PC-9 (cell line): ENCODE measurements around the gene FCMR. TPM values are rescaled to one million over a fixed set of nuclear protein-coding genes. Genes with fewer than 3 reads are reported as not detected.

ENCODE experiments used
- BruUV-seq: library from RNA; stranded (reverse); fragments of 400-500 nt; replicated peaks from 2 replicates; lab custom pipeline; 2021; lab: Mats Ljungman, UMichigan
- CTCF ChIA-PET: fragments of 300-600 bp; sonication (Branson Sonifier 250); formaldehyde crosslinking; loops from one replicate; lab custom pipeline; 2022; ENCODE audit warnings: antibody characterized with exemption; lab: Charles Lee
- POLR2A ChIA-PET: fragments of 300-600 bp; sonication (Branson Sonifier 250); formaldehyde crosslinking; loops from one replicate; lab custom pipeline; 2022; ENCODE audit warnings: antibody characterized with exemption; ENCODE audit not compliant: unreplicated experiment; lab: Charles Lee
- DNase-seq, 2 experiments: peaks; one replicate each; pipeline versions ENCODE4 v3.0.0 to v3.0.0-alpha.2; 2015 to 2022; ENCODE audit warnings: mixed read lengths in 1 of 2
- H2AFZ ChIP-seq: fragments of 200-600 bp; sonication (generic); 2 replicates; pipeline ENCODE4 v1.8.1; 2017; ENCODE audit warnings: antibody characterized with exemption
- H3F3A ChIP-seq: fragments of 200-600 bp; sonication (generic); 2 replicates; pipeline ENCODE4 v1.8.1; 2017; ENCODE audit warnings: antibody characterized with exemption, mild to moderate bottlenecking, low read depth; ENCODE audit not compliant: insufficient read depth
- H3K27ac ChIP-seq: fragments of 200-600 bp; sonication (generic); 2 replicates; pipeline ENCODE4 v1.6.1; 2016; ENCODE audit warnings: mixed run types
- H3K27me3 ChIP-seq: fragments of 200-600 bp; sonication (generic); 2 replicates; pipeline ENCODE4 v1.6.1; 2016; ENCODE audit warnings: low read depth, mixed run types; ENCODE audit not compliant: insufficient read depth
- H3K36me3 ChIP-seq: fragments of 200-600 bp; sonication (generic); 2 replicates; pipeline ENCODE4 v1.6.1; 2016; ENCODE audit warnings: low read depth, mixed run types
- H3K4me1 ChIP-seq: fragments of 200-600 bp; sonication (generic); replicated peaks from 2 replicates; pipeline ENCODE4 v1.6.1; 2016; ENCODE audit warnings: mixed run types; ENCODE audit not compliant: insufficient read depth
- H3K4me2 ChIP-seq: fragments of 200-600 bp; sonication (generic); 2 replicates; pipeline ENCODE4 v1.6.1; 2017; ENCODE audit warnings: mixed run types
- H3K4me3 ChIP-seq: fragments of 200-600 bp; sonication (generic); 2 replicates; pipeline ENCODE4 v1.6.1; 2016; ENCODE audit warnings: mixed run types
- H3K79me2 ChIP-seq: fragments of 200-600 bp; sonication (generic); 2 replicates; pipeline ENCODE4 v1.6.1; 2017; ENCODE audit warnings: low read depth, mixed run types
- H3K9me2 ChIP-seq: fragments of 200-600 bp; sonication (generic); 2 replicates; pipeline ENCODE4 v1.8.1; 2017; ENCODE audit warnings: mild to moderate bottlenecking; ENCODE audit not compliant: insufficient read depth
- H3K9me3 ChIP-seq: fragments of 200-600 bp; sonication (generic); 2 replicates; pipeline ENCODE4 v1.8.1; 2016; ENCODE audit warnings: low read depth; ENCODE audit not compliant: insufficient read depth
- H4K20me1 ChIP-seq: fragments of 200-600 bp; sonication (generic); 2 replicates; pipeline ENCODE4 v1.8.1; 2017; ENCODE audit not compliant: insufficient read depth
- EZH2 ChIP-seq: fragments of 200-600 bp; sonication (generic); IDR thresholded peaks from 2 replicates; pipeline ENCODE4 v1.8.0; 2017; ENCODE audit warnings: antibody characterized with exemption, low read depth
- intact Hi-C: fragments of 100-400 bp; cut with micrococcal nuclease; formaldehyde crosslinking; loops from one replicate; pipeline ENCODE4 v1.10.0; 2022; ENCODE audit not compliant: unreplicated experiment
- total RNA-seq: library from RNA; stranded (reverse); gene quantifications from 2 replicates; pipeline ENCODE4 v1.2.3, GENCODE V29; 2021
- TF ChIP-seq, protein P1 (sequence below): fragments of 200-600 bp; sonication (generic); conservative IDR thresholded peaks from 2 replicates; pipeline ENCODE4 v1.6.1; 2017; ENCODE audit warnings: mixed run types, antibody characterized with exemption, mild to moderate bottlenecking, moderate library complexity

Gene FCMR
- total RNA-seq, 1 experiment from 2014 or later, result 1.2 TPM

DNA sequence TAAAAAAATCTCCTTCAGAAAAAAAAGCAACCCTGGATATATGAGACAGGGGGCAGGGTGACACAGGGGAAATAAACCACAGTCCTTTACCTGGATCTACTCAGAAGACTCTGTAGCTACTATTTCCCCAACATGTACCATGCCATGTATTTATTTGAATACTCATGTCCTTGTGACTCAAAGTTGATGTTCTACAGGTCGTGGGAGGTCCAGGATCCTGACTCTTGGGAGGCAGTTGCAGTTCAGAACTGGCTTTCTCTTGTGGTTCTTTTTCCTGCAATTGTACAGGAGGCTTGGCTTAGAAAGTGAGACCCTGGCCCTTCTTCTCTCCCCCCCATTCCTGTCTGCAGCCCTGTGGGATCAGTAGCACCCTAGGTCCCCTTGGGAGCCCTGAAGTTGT is 30.3 kb downstream of the FCMR start:
- intact Hi-C loops, result no loop called here
- TF ChIP-seq, protein P1, sequence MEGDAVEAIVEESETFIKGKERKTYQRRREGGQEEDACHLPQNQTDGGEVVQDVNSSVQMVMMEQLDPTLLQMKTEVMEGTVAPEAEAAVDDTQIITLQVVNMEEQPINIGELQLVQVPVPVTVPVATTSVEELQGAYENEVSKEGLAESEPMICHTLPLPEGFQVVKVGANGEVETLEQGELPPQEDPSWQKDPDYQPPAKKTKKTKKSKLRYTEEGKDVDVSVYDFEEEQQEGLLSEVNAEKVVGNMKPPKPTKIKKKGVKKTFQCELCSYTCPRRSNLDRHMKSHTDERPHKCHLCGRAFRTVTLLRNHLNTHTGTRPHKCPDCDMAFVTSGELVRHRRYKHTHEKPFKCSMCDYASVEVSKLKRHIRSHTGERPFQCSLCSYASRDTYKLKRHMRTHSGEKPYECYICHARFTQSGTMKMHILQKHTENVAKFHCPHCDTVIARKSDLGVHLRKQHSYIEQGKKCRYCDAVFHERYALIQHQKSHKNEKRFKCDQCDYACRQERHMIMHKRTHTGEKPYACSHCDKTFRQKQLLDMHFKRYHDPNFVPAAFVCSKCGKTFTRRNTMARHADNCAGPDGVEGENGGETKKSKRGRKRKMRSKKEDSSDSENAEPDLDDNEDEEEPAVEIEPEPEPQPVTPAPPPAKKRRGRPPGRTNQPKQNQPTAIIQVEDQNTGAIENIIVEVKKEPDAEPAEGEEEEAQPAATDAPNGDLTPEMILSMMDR, result no peak
- no peak for TF ChIP-seq EZH2
- CTCF ChIA-PET, result no interaction called here
- Histone ChIP-seq H3K36me3 (no peaks in the 10 kb centered on the region), H2AFZ (no peak overlapping the region), H3K4me3 (no peak overlapping the region), H3K4me1 (peaks cover 22% of the 10 kb centered on the region), H3K27ac (no peak overlapping the region), H3K79me2 (no peaks in the 10 kb centered on the region), H4K20me1 (no peaks in the 10 kb centered on the region), H3K9me2 (no peaks in the 10 kb centered on the region), H3K27me3 (no peaks in the 10 kb centered on the region), H3K9me3 (no peaks in the 10 kb centered on the region), H3K4me2 (no peak overlapping the region), H3F3A (peaks cover 15% of the 10 kb centered on the region; the same call in 1 of the 2 replicates)
- POLR2A ChIA-PET, result no interaction called here
- no peak for DNase-seq
- BruUV-seq, result no TSS peak

DNA sequence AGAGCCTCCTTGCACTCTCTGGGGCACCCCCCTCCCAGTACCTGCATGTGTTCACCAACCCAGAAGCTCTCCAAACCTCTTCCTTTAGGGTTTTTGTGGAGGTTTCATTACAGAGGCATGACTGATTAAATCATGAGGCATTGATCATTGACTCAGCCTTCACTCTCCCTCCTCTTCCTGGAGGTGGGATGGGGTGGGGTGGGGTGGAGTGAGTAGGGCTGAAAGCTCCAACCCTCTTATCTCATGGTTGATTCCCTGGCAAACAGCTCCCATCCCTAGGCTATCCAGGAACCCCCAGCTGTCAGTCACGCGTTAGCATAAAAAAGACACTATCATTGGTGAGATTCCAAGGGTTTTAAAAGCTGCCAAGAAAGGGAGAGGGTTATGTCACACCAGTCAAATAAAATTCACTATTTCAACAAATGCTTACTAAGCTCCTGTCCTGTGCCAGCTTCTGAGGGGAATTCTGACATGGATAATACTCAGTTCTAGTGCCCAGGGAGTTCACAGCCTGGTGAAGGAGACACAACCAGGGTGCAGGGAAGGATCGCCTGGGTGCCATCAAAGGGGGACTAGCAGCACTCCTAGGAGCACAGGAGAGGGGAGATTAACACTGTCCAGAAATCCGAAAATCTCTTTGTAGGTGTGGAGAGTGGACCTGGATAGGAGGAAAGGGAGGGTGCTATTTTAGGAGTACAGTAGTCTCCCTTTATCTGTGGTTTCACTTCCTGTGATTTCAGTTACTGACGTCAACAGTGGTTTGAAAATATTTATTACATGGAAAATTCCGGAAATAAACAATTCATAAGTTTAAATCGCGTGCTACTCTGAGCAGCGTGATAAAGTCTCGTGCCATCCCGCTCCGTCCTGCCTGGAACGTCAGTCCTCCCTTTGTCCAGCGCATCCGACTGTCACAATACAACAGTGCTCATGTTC is 31.3 kb downstream of the FCMR start:
- H3K9me2 ChIP-seq, result no peaks in the 10 kb centered on the region
- no peak overlapping the region for H3K4me3 ChIP-seq
- ChIA-PET CTCF (no interaction called here), POLR2A (no interaction called here)
- no peak overlapping the region for H3K27ac ChIP-seq
- H3K9me3 ChIP-seq, result no peaks in the 10 kb centered on the region
- H3K4me2 ChIP-seq, result no peak overlapping the region
- no peaks in the 10 kb centered on the region for H3K79me2 ChIP-seq
- intact Hi-C loops, result no loop called here
- no peaks in the 10 kb centered on the region for H3K36me3 ChIP-seq
- DNase-seq, result no peak
- H3K4me1 ChIP-seq, result peaks cover 12% of the 10 kb centered on the region
- no peak overlapping the region for H2AFZ ChIP-seq
- peaks cover 6% of the 10 kb centered on the region; the same call in 1 of the 2 replicates for H3F3A ChIP-seq
- TF ChIP-seq EZH2, result no peak
- TF ChIP-seq, protein P1, result no peak
- no peaks in the 10 kb centered on the region for H4K20me1 ChIP-seq
- no TSS peak for BruUV-seq
- no peaks in the 10 kb centered on the region for H3K27me3 ChIP-seq

DNA sequence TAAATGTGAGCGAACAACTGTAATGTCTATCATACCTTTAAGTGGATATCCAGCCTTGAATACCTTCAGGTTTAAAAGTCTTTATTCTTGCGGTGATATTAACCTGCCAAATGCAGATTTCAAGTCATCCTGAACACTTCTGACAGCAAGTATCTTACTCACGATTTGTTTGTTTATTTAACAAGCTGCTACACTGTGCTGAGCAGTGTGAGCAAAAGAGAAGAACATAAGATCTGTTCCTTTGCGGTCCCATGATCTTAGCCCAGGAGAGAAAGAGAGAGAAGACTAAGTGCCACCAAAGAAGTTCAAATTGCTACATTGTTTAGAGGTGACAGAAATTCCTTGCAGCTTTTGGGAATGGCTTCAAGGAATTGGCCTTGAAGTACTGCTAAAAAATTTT is 34.0 kb downstream of the FCMR start:
- H3K27ac ChIP-seq, result no peak overlapping the region

More for the DNA sequence above, 34.0 kb downstream of the FCMR start:
- CTCF ChIA-PET, result no interaction called here
- no peak overlapping the region for H3K4me2 ChIP-seq
- H3K9me2 ChIP-seq, result no peaks in the 10 kb centered on the region
- POLR2A ChIA-PET, result no interaction called here
- no peaks in the 10 kb centered on the region for H3K27me3 ChIP-seq
- H2AFZ ChIP-seq, result no peak overlapping the region
- DNase-seq, result no peak
- intact Hi-C loops, result no loop called here
- H3F3A ChIP-seq, result no peaks in the 10 kb centered on the region
- H3K4me1 ChIP-seq, result no peaks in the 10 kb centered on the region
- TF ChIP-seq EZH2, result no peak
- TF ChIP-seq, protein P1, result no peak
- H3K4me3 ChIP-seq, result no peak overlapping the region
- no peaks in the 10 kb centered on the region for H3K9me3 ChIP-seq
- no peaks in the 10 kb centered on the region for H4K20me1 ChIP-seq
- H3K79me2 ChIP-seq, result no peaks in the 10 kb centered on the region
- BruUV-seq, result no TSS peak
- H3K36me3 ChIP-seq, result no peaks in the 10 kb centered on the region
